Endothelial cell of umbilical vein (primary cell): ENCODE measurements around the gene STOM.

Source experiments
- EZH2 ChIP-seq: IDR thresholded peaks from 2 replicates; pipeline ENCODE4 v1.6.1; 2012; ENCODE audit warnings: borderline replicate concordance, low read depth, mild to moderate bottlenecking, moderate library complexity, low read length, inconsistent platforms; ENCODE audit not compliant: severe bottlenecking
- POLR2A ChIP-seq: IDR thresholded peaks from 2 replicates; pipeline ENCODE4 v1.6.1; 2012; ENCODE audit warnings: low read depth, mild to moderate bottlenecking, control low read depth, low read length
- POLR2AphosphoS5 ChIP-seq: IDR thresholded peaks from 2 replicates; pipeline ENCODE4 v1.6.1; 2012; ENCODE audit warnings: low read depth, mild to moderate bottlenecking, control low read depth, low read length, moderate library complexity; ENCODE audit not compliant: insufficient read depth
- TF ChIP-seq, protein P1 (sequence below), 2 donors: IDR thresholded peaks; 1 replicate in 1 of 2; 2 replicates in 1 of 2; pipeline ENCODE4 v1.5.1; 2011; ENCODE audit warnings: low read length in 2 of 2, mild to moderate bottlenecking in 2 of 2, moderate library complexity in 2 of 2, control low read depth in 1 of 2, inconsistent platforms in 1 of 2, low read depth in 1 of 2; ENCODE audit not compliant: insufficient read depth in 1 of 2; ENCODE audit errors: extremely low read depth in 1 of 2

DNA sequence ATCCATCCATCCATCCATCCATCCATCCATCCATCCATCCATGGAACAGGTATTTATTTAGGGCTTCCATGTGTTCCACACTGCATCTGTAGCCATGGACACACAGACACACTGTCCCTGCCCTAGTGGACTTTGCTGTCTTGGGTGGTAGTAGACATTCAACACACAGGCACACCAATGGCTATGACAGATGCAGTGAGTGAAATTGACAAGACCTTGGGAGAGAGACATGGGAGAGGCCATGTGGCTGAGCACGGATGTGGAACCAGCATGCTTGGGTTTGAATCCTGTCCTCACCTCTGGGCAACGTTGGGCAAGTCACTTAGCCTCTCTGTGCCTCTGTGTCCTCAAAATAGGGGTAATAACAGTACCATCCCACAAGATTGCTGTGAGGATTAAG is 45.3 kb downstream of the STOM start:
- TF ChIP-seq POLR2AphosphoS5 (no peak), EZH2 (no peak), POLR2A (no peak)
- TF ChIP-seq, protein P1, sequence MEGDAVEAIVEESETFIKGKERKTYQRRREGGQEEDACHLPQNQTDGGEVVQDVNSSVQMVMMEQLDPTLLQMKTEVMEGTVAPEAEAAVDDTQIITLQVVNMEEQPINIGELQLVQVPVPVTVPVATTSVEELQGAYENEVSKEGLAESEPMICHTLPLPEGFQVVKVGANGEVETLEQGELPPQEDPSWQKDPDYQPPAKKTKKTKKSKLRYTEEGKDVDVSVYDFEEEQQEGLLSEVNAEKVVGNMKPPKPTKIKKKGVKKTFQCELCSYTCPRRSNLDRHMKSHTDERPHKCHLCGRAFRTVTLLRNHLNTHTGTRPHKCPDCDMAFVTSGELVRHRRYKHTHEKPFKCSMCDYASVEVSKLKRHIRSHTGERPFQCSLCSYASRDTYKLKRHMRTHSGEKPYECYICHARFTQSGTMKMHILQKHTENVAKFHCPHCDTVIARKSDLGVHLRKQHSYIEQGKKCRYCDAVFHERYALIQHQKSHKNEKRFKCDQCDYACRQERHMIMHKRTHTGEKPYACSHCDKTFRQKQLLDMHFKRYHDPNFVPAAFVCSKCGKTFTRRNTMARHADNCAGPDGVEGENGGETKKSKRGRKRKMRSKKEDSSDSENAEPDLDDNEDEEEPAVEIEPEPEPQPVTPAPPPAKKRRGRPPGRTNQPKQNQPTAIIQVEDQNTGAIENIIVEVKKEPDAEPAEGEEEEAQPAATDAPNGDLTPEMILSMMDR (IDR thresholded peaks at IDR 0.05; ENCODE audit: extremely low read depth in 1 of 2, insufficient read depth in 1 of 2, low read depth in 1 of 2, low read length in 2 of 2): no peak
